Esophagus (tissue), 2 donors: ENCODE data around the gene NOM1. TPM values are rescaled to one million over a fixed set of nuclear protein-coding genes. Genes with fewer than 3 reads are reported as not detected.

Experiments used
- H3K27ac ChIP-seq, 2 donors: one replicate each; pipeline ENCODE4 v1.5.1; 2013; ENCODE audit warnings: low read depth in 2 of 2, mild to moderate bottlenecking in 2 of 2, inconsistent platforms in 1 of 2, low read length in 1 of 2, moderate library complexity in 1 of 2
- H3K27me3 ChIP-seq, 2 donors: one replicate each; pipeline ENCODE4 v1.6.1; 2013; ENCODE audit warnings: low read length in 2 of 2, control low read depth in 1 of 2, mild to moderate bottlenecking in 1 of 2; ENCODE audit not compliant: insufficient read depth in 2 of 2, control insufficient read depth in 1 of 2
- H3K36me3 ChIP-seq, 2 donors: one replicate each; pipeline ENCODE4 v1.6.1; 2013; ENCODE audit warnings: low read length in 1 of 2; ENCODE audit not compliant: control insufficient read depth in 2 of 2, insufficient read depth in 2 of 2
- H3K4me1 ChIP-seq, 2 donors: one replicate each; pipeline ENCODE4 v1.6.1; 2013; ENCODE audit warnings: low read length in 1 of 2; ENCODE audit not compliant: control insufficient read depth in 2 of 2, insufficient read depth in 2 of 2
- H3K4me3 ChIP-seq, 2 donors: one replicate each; pipeline ENCODE4 v1.5.1; 2013; ENCODE audit warnings: low read length in 2 of 2, mild to moderate bottlenecking in 2 of 2, low read depth in 1 of 2, moderate library complexity in 1 of 2
- H3K9me3 ChIP-seq, 2 donors: one replicate each; pipeline ENCODE4 v1.6.1; 2013; ENCODE audit warnings: mild to moderate bottlenecking in 2 of 2, low read depth in 1 of 2, low read length in 1 of 2, moderate library complexity in 1 of 2; ENCODE audit not compliant: control insufficient read depth in 2 of 2, insufficient read depth in 1 of 2
- WGBS, 2 donors: extraction: QIAGEN DNeasy Blood & Tissue Kit; methylation state at CpG; one replicate each; pipeline ENCODE4 v1.1.7; 2013; 5-methylcytosine and 5-hydroxymethylcytosine counted together
- polyA plus RNA-seq, 2 donors: library from polyadenylated mRNA; stranded (reverse); fragments of 200-250 nt; gene quantifications; one replicate each; pipeline ENCODE4 v1.2.3, GENCODE V29; 2013
- donor health status: healthy with polysubstance abuse.
- donor health status: Bipolar disorder and iron deficiency.

NOM1 gene
- polyA plus RNA-seq, 2 donors, result 7.0 to 9.2 TPM

DNA sequence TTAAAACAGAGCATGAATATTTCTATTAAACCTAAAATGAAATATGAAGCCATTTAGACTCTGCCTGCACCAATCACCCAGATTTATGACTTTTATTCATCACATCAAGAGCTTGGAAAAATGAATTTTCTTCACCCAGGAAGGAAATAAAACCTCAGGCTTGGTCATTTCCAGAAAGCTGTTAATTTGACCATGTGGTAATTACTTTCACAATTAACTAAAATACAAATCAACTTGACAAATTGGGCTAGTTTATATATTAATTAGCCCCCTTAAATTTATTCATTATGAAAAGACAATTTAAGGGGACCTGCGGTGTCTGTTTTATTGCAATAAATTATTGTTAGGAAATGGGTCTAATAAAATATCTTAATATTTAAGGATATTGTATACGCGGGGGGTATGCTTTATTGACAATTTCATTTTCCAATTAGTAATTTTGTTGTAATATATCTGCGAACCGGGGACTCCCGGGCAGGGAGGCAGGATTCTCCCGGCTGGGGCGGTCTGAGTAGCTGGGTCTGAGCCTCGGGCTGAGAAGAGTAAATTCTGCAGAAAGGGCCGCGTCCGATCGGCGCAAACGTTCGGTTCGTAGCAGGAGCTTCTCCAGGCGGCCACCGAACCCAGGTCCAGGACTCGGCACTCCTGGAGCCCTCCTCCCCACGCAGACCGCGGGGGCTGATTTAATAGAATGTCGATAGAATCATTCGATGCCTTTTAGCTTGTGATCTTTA is 70.4 kb downstream of the NOM1 start:
- Histone ChIP-seq H3K27me3 (peaks cover 21 to 29% of the 10 kb centered on the region in 2 donors), H3K9me3 (peaks cover 0 to 3% of the 10 kb centered on the region in 2 donors), H3K4me1 (peaks cover 4 to 18% of the 10 kb centered on the region in 2 donors), H3K36me3 (no peaks in the 10 kb centered on the region), H3K4me3 (no peak overlapping the region), H3K27ac (no peak overlapping the region)
- WGBS, 2 donors, result 43 to 48% methylated on average over 25 of the region's 25 CpGs

DNA sequence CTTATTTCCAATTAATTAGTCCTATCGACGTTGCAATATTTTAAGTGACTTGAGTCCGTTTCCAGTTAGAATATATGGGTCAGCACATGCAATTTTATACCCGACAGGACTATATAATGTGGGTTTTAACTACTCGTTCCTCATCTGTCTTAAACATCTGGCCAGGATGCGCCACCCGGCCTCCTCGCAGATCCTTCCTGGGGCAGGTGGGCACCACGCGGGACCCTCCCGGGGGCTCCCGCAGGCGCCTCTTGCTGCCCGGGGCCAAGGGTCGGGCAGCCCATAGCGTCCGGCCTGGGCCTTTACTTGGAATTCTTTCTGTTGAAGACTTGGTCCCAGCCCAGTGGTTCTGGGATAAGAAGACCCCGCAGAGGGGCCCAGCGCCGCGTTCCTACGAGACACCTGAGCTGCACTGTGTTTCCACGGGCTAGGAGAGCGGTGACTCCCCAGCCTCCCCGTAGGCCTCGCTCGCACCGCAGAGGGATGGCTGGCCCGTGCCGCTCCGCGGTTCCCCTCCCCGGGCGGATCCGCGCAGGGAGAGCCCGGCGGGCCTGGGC is 71.1 kb downstream of the NOM1 start:
- H3K4me1 ChIP-seq, result peaks cover 4 to 18% of the 10 kb centered on the region in 2 donors
- H3K27me3 ChIP-seq, result peaks cover 21 to 28% of the 10 kb centered on the region in 2 donors
- peaks cover 0 to 3% of the 10 kb centered on the region in 2 donors for H3K9me3 ChIP-seq
- H3K36me3 ChIP-seq, result no peaks in the 10 kb centered on the region
- H3K27ac ChIP-seq, result no peak overlapping the region
- 23 to 29% methylated on average over 38 of the region's 38 CpGs for WGBS, 2 donors
- no peak overlapping the region for H3K4me3 ChIP-seq

DNA sequence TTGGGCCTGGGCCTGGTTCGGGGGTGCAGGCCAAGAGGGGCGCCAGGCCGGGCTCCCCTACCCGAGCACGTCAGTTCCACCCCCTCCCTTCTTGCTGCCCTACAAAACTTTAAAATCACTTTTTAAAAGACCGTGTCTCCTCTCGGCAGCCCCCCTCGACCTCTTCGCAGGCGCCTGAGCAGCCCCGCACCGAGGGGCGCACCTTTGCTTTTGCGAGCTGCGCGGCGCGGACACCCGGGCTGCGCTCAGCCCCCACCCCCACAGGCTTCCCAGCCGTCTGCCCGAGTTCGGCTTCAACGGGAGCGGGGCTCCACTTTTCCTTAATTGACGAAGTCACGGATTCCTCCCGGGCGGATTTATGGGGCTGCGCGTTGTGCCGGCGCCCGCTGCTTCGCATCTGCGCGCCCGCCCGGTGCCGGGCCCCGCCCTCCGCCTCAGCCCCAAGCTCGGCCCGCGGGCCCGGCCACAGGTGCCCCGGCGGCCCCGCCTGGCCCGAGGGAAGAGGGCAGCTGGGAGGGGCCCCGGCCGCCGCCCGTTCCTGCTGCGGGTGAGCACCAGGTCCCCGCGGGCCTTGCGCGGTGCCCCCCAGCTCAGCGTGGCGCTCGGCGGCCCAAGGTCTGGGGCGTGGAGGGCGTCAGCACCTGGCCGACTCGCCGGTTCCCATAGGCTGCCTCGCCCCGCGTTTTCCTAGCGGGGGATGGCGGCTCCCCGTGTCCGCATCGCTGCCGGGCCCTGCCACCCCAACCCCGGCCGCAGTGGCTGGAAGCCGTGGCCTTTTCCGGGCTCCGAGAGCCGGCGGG is 71.8 kb downstream of the NOM1 start:
- WGBS, 2 donors, result 3 to 7% methylated on average over 72 to 84 of the region's 84 CpGs
- peaks cover 0 to 3% of the 10 kb centered on the region in 2 donors for H3K9me3 ChIP-seq
- H3K4me3 ChIP-seq, result peak overlapping the region in 1 of 2 donors; percentile 8
- H3K27me3 ChIP-seq, result peaks cover 17 to 27% of the 10 kb centered on the region in 2 donors
- no peaks in the 10 kb centered on the region for H3K36me3 ChIP-seq
- no peak overlapping the region for H3K27ac ChIP-seq
- peaks cover 4 to 18% of the 10 kb centered on the region in 2 donors for H3K4me1 ChIP-seq

DNA sequence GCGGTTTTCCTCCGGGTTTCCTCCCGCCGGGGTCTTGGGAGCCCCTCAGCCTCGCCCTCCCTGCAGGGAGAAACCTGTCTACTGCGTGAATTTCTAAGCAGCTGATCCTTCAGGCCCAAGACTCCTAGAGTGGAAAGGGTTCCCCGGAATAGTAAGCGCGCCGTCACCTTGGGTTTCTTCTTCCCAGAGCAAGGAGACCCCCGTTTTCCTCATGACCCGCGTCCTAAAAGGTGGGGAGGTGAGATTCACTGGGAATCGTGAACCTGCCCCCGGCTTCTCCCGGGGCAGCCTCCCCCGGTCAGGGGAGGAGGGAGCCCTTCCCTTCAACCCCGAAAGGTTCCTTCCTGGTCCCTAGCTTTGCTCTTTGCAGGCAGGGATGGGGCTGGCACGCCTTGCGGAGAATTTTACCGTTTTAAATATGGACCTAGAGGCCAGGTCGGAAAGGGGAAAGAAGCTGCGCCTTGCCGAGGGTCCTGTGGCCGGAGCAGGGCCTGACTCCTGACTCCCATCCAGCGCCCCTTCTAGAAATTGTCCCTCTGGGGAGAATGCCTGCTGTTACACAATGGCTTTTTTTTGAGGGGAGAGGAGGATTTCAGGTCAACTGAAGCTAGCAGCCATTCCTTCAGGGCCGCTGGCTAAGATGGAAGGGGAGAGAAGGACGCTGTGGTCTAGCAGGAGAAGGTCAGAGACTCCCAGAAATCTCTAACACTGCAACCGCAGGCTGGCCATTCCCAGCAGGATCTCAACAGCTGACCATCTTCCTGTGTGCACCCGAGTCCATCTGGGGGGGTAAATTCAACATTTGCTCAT is 72.6 kb downstream of the NOM1 start:
- Histone ChIP-seq H3K4me1 (peaks cover 4 to 18% of the 10 kb centered on the region in 2 donors), H3K27me3 (peaks cover 12 to 25% of the 10 kb centered on the region in 2 donors), H3K36me3 (no peaks in the 10 kb centered on the region), H3K9me3 (peaks cover 0 to 2% of the 10 kb centered on the region in 2 donors), H3K4me3 (peak overlapping the region in 1 of 2 donors; percentile 8), H3K27ac (no peak overlapping the region)
- 33 to 34% methylated on average over 30 of the region's 30 CpGs for WGBS, 2 donors

Other genes starting within 250 kb of the NOM1 start
- gene LMBR1, start 56.5 kb upstream of the NOM1 start, polyA plus RNA-seq, result 1 to 10 TPM; 4.4 to 7.0 TPM
- gene MNX1, start 61.0 kb downstream of the NOM1 start, polyA plus RNA-seq, result under 1 TPM; 0.06 to 0.08 TPM
- gene UBE3C, start 189.2 kb downstream of the NOM1 start, polyA plus RNA-seq, result 10 to 100 TPM; 12.6 to 23.0 TPM